Spleen (tissue), 7 donors: ENCODE data around the gene CNP.
"Not testable (repeated sequence)": the region's sequence is repeated elsewhere in the genome, so short reads cannot be mapped to it uniquely, and the experiment has no call there.

Experiments
- POLR2A ChIP-seq, 3 donors: fragments of 450-650 bp; IDR thresholded peaks; one replicate each; pipeline ENCODE4 v1.5.1; 2017; ENCODE audit warnings: antibody characterized with exemption in 3 of 3, mild to moderate bottlenecking in 1 of 3
- TF ChIP-seq, protein P1 (sequence below), 11 experiments: fragments of 200-600 bp in 7 of 11; fragments of 450-650 bp in 4 of 11; sonication (generic) in 4 of 11; IDR thresholded peaks in 8 of 11; conservative IDR thresholded peaks in 3 of 11; 1 replicate in 7 of 11; 2 replicates in 4 of 11; pipeline versions ENCODE4 v1.4.0 to v1.8.0; 2016 to 2021; ENCODE audit warnings: antibody characterized with exemption in 11 of 11, inconsistent platforms in 4 of 11, mild to moderate bottlenecking in 1 of 11
- donor health status: DM: no; HTN: no; CAD: no; lungs with moderate emphysema.
- donor health status: DM: no; HTN: no; CAD: no.
- donor health status: DM: no; HTN: no; CAD: no.

DNA sequence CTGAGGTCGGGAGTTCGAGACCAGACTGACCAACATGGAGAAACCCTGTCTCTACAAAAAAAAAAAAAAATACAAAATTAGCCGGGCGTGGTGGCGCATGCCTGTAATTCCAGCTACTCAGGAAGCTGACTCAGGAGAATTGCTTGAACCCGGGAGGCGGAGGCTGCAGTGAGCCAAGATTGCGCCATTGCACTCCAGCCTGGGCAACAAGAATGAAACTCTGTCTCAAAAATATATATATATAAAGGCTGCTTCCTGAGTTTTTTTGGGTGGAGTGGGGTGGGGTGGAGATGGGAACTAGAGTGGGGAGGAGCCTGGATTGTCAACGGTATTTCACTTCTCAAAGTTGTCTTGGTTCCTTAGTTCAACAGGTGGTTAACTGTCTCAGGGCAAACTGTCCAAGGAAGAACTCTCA lies 43.7 kb downstream of the CNP start:
- TF ChIP-seq, protein P1, sequence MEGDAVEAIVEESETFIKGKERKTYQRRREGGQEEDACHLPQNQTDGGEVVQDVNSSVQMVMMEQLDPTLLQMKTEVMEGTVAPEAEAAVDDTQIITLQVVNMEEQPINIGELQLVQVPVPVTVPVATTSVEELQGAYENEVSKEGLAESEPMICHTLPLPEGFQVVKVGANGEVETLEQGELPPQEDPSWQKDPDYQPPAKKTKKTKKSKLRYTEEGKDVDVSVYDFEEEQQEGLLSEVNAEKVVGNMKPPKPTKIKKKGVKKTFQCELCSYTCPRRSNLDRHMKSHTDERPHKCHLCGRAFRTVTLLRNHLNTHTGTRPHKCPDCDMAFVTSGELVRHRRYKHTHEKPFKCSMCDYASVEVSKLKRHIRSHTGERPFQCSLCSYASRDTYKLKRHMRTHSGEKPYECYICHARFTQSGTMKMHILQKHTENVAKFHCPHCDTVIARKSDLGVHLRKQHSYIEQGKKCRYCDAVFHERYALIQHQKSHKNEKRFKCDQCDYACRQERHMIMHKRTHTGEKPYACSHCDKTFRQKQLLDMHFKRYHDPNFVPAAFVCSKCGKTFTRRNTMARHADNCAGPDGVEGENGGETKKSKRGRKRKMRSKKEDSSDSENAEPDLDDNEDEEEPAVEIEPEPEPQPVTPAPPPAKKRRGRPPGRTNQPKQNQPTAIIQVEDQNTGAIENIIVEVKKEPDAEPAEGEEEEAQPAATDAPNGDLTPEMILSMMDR (IDR thresholded peaks at IDR 0.05 in 8 of 11, conservative IDR thresholded peaks at IDR 0.05 in 3 of 11) = not testable (repeated sequence)
- not testable (repeated sequence) for TF ChIP-seq POLR2A (IDR thresholded peaks at IDR 0.05)
